Measurements from ENCODE around the gene TMEM19. TPM values are rescaled to one million over a fixed set of nuclear protein-coding genes. Genes with fewer than 3 reads are reported as not detected.

Gene TMEM19
- polyA plus RNA-seq, 1 of the 3 experiments (the other 2 are of a cell fraction), result 12.6 TPM

GRCh38 chr12:71742998-71743397 is 57.1 kb downstream of the TMEM19 start:
- Histone ChIP-seq H3F3A (replicated peaks; ENCODE audit: insufficient read depth) (no peaks in the 10 kb centered on the region), H3K27ac (ENCODE audit: low read depth in 2 of 2, low read length in 1 of 2) (no peak overlapping the region), H3K9me3 (no peaks in the 10 kb centered on the region), H2AFZ (ENCODE audit: low read depth) (no peak overlapping the region), H3K9me2 (no peaks in the 10 kb centered on the region), H3K9ac (no peak overlapping the region), H3K36me3 (replicated peaks in 1 of 2; ENCODE audit: control insufficient read depth in 1 of 2, insufficient read depth in 2 of 2, low read length in 1 of 2) (no peaks in the 10 kb centered on the region), H3K79me2 (ENCODE audit: insufficient read depth) (no peaks in the 10 kb centered on the region), H4K20me1 (ENCODE audit: insufficient read depth) (no peaks in the 10 kb centered on the region), H3K4me3 (ENCODE audit: low read depth in 2 of 2, low read length in 1 of 2) (no peak overlapping the region), H3K4me2 (no peak overlapping the region), H3K27me3 (ENCODE audit: insufficient read depth) (no peaks in the 10 kb centered on the region; the same call in 1 of the 2 replicates), H3K4me1 (ENCODE audit: control insufficient read depth in 1 of 2, insufficient read depth in 2 of 2, low read depth in 1 of 2, low read length in 1 of 2) (no peaks in the 10 kb centered on the region)
- DNase-seq, result no peak
- no peak for TF ChIP-seq TAF1 (IDR thresholded peaks at IDR 0.05; ENCODE audit: borderline replicate concordance, low read depth, low read length)
- TF ChIP-seq NRF1 (IDR thresholded peaks at IDR 0.05; ENCODE audit: low read depth, low read length), result no peak
- TF ChIP-seq FOXJ3 (CRISPR knock-in tag; IDR thresholded peaks at IDR 0.05), result no peak
- TF ChIP-seq NFIC (IDR thresholded peaks at IDR 0.05; ENCODE audit: borderline replicate concordance), result no peak
- no peak for TF ChIP-seq CHD2 (IDR thresholded peaks at IDR 0.05; ENCODE audit: low read length, partially characterized antibody)
- no peak for TF ChIP-seq RCOR1 (IDR thresholded peaks at IDR 0.05; ENCODE audit: low read length)
- TF ChIP-seq POLR2AphosphoS5 (IDR thresholded peaks at IDR 0.05; ENCODE audit: low read depth, low read length), result no peak
- TF ChIP-seq JUND (IDR thresholded peaks at IDR 0.05), result no peak
- no peak for TF ChIP-seq REST (IDR thresholded peaks at IDR 0.05; ENCODE audit: low read depth, low read length)
- no peak for TF ChIP-seq SMC3 (IDR thresholded peaks at IDR 0.05; ENCODE audit: low read depth, low read length)
- TF ChIP-seq PBX3 (IDR thresholded peaks at IDR 0.05), result no peak
- no peak for TF ChIP-seq TCF12 (IDR thresholded peaks at IDR 0.05)
- TF ChIP-seq MEF2A (IDR thresholded peaks at IDR 0.05; ENCODE audit: borderline replicate concordance, low read depth), result no peak
- TF ChIP-seq FOXM1 (IDR thresholded peaks at IDR 0.05; ENCODE audit: low read depth), result no peak
- TF ChIP-seq ELF1 (IDR thresholded peaks at IDR 0.05), result no peak
- WGBS (ENCODE audit: low lambda C conversion rate), result 7% methylated on average over 1 of the region's 1 CpG
- POLR2A ChIA-PET, result no interaction called here
- CTCF ChIA-PET, result no interaction called here

Data from SK-N-SH (cell line).